GM21367 (cell line): ENCODE measurements around the gene ZBTB8B.
"Not testable (repeated sequence)": the region's sequence is repeated elsewhere in the genome, so short reads cannot be mapped to it uniquely, and the experiment has no call there.

Experiments used
- ATAC-seq: cut with Tn5 transposase; IDR thresholded peaks from one replicate; pipeline ENCODE4 v1.9.1; 2021; ENCODE audit not compliant: unreplicated experiment

ZBTB8B gene

DNA sequence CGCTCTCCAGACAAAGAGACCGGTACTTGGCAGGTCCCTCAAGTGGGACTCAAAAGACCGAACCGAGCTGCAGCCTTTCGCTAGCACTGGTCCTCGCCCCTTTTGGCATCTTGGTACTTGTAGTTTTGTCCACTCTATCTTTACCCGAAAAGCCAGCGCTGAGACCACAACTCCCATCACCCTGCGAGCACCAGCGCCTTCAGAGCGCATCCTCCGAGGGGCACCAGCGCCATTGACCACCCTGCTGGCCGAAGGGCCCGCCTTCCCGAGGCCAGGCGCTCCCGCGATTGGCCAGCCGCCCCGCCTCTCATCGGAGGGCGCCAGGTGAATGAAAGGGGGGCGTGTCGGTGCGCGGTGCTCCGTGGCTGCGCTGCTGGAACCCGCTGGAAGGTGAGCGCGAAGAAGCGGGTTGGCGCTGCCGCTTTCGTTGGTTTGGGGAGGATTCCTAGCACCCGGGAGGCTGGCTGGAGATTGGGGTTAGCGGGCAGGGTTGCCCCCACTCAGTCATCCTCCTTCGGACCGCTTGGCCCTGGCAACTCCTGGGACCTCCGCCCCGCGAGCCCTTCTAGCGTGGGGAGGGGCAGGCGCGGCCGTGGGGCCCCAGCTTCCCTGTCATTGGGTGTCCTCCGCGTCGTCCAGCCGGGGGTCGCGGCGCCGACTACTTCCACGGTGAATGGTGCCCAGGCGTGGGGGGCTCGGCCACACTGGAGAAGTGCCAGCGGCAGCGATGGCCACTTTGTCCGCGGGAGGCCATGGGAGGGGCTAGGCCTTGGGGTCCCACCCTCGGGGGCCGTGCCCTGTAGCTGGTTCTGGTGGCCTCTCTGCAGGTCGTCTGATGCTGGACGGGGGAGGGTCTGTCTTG is at the start of gene ZBTB8B:
ZBTB8B (plus strand) TSS at position 357 of the 862 bp plus-strand sequence. CDS start 5,553 bp downstream, outside the sequence.
- no peak for ATAC-seq

- no peak for ATAC-seq
Observed at GRCh38 chr1:32421775-32422174, 43.1 kb upstream of the ZBTB8B start.

- ATAC-seq = no peak
Observed at GRCh38 chr1:32426489-32427255, 38.2 kb upstream of the ZBTB8B start.

DNA sequence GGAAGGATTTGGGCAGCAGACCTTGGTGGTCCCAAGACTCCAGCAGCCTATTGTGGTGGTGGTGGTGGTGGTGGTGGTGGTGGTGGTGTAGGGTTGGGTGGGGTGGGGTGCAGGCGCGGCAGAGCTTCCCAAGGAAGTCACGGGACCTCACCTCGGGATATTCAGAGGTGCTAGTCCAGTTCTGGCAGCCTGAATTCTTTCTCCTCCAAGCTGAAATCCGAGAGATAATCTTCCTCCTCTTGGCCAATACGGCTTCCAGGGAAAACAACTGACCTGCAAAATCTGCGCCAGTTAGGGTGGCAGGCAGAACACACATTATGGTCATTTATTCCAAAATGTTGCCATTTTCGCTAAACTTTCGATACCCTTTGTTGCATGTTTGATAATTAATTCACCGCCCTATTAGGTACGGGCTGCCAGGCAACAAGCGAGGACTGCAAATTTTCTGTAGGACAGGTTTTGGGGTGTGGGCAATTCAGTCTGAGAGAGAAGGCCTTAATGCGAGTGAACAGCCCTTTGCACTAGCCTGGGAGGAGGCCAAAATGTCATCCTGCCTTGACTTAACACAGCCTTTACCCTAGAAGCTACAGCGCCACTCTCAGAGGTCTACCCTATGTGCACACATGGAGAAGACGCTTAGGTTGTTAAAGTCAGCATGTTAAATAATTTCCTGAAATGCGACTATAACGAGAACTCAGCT is 37.5 kb upstream of the ZBTB8B start:
- ATAC-seq = no peak

DNA sequence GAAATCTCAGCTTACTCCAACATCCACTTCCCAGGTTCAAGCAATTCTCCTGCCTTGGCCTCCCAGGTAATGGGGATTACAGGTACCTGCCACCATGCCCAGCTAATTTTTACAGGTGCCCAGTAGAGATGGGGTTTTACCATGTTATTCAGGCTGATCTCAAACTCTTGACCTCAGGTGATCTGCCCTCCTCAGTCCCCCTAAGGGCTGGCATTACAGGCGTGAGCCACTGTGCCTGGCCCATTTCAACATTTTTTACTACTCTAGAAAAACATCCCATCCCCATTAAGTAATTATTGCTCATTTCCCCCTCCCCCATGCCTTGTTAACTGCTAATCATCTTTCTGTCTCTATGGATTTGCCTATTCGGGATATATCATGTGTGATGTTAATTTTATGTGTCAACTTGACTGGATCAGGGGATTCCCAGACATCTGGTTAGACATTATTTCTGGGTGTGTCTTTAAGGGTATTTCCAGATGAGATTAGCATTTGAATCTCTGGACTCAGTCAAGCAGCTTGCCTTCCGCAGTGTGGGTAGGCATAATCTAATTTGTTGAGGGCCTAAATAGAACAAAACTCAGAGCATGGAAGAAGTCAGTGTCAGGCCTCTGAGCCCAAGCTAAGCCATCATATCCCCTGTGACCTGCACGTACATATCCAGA is 33.0 kb upstream of the ZBTB8B start:
- no peak for ATAC-seq

DNA sequence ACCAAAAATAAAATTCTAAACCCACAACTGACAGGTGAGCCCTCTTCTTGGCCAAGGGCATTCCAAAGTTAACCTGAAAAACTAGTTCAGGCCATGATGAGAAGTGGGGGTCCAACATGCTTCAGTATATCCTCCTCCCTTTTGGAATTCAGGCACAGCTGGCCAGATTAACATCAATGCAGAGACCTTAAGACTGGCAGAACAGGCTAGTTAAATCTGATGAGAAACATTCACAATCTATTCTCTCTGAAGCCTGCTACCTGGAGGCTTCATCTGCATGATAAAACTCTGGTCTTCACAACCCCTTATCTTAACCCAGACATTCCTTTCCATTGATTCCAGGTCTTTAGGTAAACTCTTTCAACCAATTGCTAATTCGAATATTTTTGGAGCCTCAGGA is 26.7 kb upstream of the ZBTB8B start:
- ATAC-seq = no peak

DNA sequence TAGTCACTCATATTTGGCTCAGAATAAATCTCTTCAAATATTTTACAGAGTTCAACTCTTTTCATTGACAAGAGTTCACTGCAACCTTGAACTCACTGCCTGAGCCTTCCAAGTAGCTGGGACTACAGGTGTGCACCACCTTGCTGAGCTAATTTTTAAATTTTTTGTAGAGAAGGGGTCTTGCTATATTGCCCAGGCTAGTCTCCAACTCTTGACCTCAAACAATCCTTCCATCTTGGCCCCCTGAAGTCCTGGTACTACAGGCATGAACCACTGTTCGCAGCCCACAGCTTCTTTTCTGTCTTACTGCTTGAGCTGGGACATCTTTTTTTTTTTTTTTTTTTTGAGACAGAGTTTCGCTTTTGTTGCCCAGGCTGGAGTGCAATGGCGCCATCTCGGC is 26.1 kb upstream of the ZBTB8B start:
- ATAC-seq = not testable (repeated sequence)

GRCh38 chr1:32441467-32441866 is 23.4 kb upstream of the ZBTB8B start:
- ATAC-seq = not testable (repeated sequence)

DNA sequence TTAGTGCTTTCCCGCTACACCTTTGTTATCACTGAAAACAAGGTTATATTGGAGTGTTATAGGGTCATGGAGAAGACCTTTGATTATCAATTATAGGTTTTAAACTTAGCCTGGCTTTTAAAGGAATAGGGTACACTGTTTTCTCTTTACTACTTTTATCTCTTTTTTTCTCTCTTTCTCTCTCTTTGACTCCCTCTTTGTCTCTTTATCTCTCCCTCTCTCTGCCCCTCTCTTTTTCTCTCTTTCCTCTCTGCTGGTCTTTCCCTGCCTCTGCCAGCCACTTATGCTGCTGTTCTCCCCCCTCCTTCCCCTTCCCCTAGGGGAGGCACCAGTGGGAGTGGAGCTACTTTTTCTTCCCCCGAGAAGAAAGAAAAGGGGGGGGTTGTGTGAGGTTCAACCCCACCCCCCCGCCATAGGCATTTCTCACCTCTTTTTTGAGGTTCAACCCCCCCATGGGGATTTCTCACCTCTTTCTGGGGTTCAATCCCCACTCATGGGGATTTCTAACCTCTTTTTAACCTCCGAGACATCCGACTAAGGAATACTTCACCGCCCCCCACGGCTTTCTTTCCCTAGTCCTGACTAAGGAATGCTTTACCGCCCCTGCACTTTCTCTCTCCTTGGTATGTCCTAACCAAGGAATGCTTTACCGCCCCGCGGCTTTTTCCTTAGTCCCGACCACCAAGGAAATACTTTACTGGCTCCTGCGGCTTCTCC is 17.2 kb upstream of the ZBTB8B start:
- no peak for ATAC-seq

DNA sequence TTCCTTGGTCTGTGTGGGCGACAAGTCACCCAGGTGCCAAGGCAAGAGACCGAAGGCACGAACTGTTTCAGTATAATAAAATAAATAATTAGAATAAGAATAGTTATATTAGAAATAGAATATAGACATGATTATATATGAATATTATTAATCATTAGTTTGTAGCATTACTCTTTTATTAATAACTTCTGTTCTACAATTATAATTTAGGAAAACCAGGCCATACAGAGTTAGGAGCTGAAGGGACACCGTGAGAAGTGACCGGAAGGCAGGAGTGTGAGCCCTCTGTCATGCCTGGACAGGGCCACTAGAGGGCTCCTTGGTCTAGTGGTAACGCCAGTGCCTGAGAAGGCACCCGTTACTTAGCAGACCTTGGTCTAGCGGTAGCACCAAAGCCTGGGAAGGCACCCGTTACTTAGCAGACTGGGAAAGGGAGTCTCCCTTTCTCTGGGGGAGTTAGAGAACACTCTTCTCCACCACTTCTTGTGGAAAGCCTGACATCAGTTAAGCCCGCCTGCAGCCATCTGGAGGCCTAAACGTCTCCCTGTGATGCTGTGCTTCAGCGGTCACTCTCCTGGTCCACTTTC is 16.6 kb upstream of the ZBTB8B start:
- ATAC-seq = not testable (repeated sequence)

DNA sequence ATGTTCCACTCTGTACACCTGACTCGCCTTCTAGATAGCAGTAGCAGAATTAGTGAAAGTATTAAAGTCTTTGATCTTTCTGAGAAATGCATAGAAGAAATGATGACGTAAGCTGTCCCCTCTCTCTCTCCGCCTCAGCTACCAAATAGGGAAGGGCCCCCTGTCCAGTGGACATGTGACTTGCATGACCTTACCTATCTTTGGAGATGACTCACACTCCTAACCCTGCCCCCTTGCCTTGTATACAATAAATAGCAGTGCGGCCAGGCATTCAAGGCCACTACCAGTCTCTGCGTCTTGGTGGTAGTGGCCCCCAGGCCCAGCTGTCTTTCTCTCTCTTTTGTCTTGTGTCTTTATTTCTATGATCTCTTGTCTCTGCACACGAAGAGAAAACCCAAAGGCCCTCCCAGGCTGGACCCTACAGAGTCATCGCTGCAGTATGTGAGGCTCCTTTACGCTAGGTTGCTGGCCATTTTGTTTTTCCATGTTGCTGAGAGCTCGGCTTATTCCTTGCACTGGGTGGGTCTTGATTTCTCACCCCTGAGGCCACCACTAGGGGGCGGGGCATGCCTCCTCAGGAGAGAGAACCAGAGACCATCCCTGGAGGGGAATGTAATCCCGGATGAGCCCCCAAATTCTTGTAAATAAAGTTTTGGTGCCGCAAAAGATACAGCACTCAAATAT is 16.0 kb upstream of the ZBTB8B start:
- ATAC-seq = no peak

DNA sequence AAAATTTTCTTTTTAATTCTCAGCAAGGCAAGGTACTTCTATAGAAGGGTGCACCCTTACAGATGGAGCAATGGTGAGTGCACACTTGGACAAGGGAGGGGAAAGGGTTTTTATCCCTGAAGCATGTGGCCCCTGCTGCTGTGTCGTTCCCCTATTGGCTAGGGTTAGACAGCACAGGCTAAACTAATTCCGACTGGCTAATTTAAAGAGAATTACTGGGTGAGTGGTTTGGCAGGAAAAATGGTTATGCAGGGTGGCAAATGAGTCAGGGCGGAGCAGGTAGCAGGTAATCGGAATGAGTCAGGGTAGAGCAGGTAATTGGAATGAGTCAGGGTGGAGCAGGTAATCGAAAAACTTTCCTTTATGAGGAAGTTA is 15.4 kb upstream of the ZBTB8B start:
- not testable (repeated sequence) for ATAC-seq

GRCh38 chr1:32454726-32455125 is 10.1 kb upstream of the ZBTB8B start:
- ATAC-seq = no peak

DNA sequence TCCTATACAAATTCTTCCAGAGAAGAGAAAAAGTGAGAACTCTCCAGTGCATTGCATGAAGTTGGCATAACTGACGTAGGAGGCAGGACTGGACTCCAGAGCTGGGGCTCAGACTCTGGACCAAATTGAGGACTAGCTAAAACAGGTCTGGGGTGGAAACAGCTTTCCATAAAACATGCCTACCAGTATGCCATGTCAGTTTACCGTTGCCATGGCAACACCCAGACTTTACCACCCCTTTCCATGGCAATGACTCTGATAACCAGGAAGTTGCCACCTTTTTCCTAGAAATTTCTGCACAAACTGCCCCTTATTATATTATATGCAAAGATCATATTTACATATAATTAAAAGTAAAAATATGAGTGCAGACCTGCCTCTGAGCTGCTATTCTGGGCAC is 8.9 kb upstream of the ZBTB8B start:
- ATAC-seq = no peak

- not testable (repeated sequence) for ATAC-seq
Observed at GRCh38 chr1:32458798-32459197, 6.1 kb upstream of the ZBTB8B start.

DNA sequence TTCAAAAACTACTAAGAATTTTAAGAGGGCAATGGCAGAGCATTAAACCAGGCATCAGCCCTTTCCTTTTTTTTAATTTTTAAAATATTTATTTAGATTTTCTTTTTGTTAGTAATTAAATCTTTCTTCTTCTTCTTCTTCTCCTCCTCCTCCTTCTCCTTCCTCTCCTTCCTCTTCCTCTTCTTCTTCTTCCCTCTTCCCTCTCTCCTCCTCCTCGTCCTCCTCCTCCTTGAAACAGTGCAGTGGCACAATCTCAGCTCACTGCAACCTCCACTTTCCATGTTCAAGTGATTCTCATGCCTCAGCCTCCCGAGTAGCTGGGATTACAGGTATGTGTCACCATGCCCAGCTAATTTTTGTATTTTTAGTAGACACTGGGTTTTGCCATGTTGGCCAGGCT is 1.9 kb upstream of the ZBTB8B start:
- not testable (repeated sequence) for ATAC-seq

- ATAC-seq = no peak
Observed at GRCh38 chr1:32464191-32464715, 619 bp upstream of the ZBTB8B start.

DNA sequence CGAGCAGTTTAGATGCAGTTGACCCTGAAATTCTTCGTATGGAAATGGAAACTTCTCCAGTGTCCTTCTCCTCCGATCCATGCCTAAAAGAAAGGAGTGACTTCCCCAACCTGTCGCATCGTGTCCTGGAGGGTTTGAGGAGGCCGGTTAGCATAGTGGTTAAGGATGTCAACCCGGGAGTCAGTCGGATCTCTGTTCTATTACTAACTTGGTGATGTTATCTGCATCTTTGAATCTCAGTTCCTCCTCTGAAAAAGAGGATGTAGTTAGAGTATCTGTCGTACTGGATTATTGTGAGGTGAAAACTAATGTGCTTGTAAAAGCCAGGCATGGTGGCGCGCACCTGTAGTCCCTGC is 684 bp downstream of the ZBTB8B start:
- ATAC-seq = no peak

- no peak for ATAC-seq
Observed at GRCh38 chr1:32466761-32467160, 1.9 kb downstream of the ZBTB8B start.
